CD4-positive, alpha-beta T cell treated with Interleukin-15 for 1 hour (primary cell): ENCODE data around the gene CCR5.
A peak's percentile ranks its signal among the peaks of the same experiment; 100 is the strongest.
"Not testable (repeated sequence)": the region's sequence is repeated elsewhere in the genome, so short reads cannot be mapped to it uniquely, and the experiment has no call there.

Experiments used
- DNase-seq: peaks from one replicate; pipeline ENCODE4 v3.0.0-alpha.2; 2020

CCR5 gene

DNA sequence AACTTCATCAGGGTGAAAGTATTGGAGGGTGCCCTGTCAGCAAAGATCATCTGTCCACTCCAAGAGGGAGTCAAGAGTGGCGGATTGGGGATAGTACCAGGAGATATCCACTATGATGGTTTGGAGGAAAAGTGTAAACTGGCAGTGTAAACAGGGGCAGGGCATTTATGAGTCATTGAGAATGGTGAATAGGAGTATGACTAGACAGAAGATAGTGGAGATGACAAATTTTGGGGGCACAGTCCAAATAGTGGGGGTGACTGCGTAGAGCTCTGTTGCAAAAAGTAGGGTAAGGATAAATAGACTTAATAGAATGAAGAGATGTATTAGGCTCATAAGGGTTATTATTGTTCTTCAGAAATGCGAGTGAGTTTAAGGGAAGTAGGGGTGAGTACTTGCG is 18.1 kb downstream of the CCR5 start:
- DNase-seq: not testable (repeated sequence)

DNA sequence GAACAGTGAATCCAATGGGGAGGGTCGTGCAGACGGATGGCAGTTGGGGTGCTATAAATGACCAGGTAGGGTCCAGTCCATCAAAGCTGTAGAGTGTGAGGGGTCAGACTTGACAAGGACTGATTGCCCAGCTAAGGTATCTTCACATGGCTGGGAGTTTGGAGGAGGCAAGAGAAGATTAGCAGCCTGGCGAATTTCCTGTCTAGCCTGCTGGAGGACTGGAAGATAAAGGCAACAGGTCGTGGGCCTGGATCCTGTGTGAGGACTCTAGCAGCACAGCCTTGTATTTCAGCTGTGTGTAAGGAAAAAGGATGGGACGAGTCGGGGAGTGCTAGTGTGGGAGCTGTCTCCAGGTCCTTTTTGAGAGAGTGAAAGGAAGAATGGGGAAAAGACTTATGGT is 18.6 kb downstream of the CCR5 start:
- no peak for DNase-seq

- DNase-seq: not testable (repeated sequence)
Measured at GRCh38 chr3:46391526-46391925, 20.8 kb downstream of the CCR5 start.

DNA sequence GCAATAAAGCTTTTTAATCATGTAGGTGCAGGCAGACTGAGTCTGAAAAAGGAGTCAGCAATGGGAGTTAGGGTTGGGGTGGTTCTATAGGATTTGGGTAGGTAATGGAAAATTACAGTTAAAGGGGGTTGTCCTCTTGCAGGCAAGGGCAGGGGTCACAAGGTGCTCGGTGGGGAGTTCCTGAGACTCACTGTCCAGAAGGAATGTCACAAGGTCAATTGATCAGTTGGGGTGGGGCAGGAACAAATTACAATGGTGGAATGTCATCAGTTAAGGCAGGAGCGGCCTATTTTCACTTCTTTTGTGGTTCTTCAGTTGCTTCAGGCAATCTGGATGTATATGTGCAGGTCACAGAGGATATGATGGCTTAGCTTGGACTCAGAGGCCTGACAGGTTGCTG is 22.3 kb downstream of the CCR5 start:
- no peak for DNase-seq

DNA sequence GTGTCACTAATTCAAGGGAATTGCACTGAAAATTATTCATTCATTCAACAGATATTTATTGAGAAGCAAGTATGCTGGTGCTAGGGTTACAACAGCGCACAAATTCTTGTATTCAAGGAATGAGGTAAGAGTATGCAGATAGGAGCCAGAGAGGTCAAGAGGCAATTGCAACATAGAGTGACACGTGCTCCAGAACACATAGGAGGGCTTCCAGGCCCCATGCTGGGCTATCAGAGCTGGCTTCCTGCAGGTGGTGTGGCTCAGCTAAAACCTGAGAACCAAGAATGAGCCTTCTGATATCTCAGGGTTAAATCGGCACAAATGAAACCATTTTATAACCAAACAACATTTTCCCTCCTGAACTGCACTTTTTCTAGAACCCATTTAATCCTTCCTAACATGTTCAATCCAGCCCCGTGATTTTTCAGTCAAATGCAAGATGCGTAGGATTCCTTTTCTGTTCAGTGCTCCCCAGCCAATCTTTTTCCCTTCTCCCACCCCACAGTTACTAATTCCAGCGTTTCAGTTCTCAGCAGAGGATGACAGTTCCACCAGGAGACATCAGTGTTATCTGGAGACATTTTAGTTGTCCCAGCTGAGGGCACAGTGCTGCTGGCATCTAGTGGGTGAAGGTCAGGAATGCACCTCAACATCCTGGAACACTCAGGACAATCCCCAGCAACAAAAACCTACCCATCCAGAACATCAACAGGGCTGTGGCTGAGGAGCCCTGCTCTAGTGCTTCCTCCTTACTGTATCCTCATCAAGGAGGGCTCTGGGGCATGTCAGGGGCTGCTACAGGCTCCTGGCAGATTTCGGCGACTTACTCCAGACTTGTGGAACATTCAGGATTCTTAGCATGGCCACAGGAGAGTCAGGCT is 23.0 kb downstream of the CCR5 start:
- no peak for DNase-seq

GRCh38 chr3:46395210-46395661 is 24.5 kb downstream of the CCR5 start:
- DNase-seq: no peak

- peak; percentile 44 for DNase-seq
Measured at GRCh38 chr3:46395766-46396530, 25.2 kb downstream of the CCR5 start.

DNA sequence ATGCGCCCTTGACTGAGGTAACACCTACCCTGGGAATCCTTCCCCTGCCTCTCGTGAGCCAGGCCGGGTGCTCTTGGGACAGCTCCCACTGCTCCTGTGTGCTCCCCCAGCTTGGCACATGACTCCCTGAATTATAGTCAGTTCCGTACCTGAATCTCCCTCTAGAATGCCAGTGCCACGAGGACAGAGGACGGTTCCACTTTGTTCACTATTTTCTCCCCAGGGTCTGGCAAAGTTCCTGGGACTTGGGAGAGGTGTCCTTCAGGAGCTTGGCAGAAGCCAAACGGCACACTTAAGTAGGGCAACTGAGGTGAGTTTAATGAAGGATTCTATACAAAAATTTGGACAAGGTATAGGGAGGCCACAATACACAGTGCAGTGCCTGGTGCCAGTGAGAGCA is 26.4 kb downstream of the CCR5 start:
- no peak for DNase-seq

GRCh38 chr3:46398186-46398955 is 27.6 kb downstream of the CCR5 start:
- DNase-seq: no peak

GRCh38 chr3:46399098-46399497 is 28.4 kb downstream of the CCR5 start:
- no peak for DNase-seq

DNA sequence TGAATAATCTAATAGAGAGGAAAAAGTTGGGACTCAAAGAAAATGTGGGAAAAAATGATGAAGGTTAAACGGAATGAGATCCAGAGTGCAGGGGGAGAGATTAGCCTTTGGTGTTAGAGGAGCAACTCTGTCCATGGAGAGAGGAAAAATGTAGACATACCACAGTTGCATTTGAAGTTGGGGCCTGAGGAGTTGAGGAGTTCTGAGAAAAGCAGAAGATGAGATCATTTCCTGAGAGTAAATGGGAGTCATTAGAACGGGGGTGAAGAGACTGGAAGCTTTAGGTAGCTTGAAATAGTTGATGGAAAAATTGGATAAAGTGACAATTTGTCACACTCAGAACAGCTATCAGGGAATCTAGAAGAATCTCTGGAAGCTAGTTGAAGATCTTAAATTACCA is 28.8 kb downstream of the CCR5 start:
- DNase-seq: no peak

DNA sequence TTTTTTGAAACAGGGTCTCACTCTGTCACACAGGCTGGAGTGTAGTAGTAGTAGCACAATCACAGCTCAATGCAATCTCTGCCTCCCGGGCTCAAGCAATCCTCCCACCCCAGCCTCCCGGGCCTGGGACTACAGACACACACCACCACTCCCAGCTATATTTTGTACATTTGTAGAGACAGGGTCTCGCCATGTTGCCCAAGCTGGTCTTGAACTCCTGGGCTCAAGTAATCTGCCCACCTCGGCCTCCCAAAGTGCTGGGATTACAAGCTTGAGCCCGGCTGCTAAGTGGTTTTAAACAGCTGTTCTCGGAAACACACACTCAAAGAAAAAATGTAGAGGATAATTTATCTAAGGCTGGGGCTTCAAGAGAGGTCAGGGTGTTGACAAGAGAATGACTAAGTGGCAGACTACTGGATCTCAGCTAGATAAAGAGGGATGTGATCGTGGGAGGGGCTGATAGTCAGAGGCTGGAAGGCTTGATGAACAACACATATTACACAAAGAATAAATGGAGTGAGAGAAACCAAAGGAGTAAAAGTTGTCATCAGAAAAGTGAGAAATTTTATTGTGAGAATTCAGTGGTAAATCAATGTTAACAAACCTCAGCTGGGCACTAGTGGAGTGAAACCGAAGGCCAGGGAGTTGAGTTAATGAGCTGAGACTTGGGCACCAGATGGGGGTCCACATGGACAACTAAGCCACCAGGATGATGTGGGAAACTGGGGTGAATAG is 29.4 kb downstream of the CCR5 start:
- no peak for DNase-seq

DNA sequence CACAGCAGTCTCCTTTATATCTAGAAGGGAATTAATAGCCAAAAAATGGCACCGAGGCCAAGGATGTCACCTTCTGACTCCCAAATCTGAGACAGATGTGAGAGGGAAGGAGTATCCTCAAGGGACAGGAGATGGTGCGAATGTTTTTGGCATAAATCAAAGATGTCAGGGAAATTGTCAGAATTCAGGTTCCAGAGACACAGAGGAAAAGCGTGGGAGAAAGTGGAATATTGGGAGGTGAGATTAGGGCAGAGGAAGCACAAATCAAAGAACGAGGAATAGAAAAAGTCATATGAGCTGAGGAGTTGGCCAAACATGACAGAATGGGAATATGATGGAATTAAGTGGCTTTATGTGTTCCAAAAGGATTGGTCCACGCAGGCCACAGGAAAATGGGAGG is 30.1 kb downstream of the CCR5 start:
- no peak for DNase-seq

GRCh38 chr3:46401579-46401978 is 30.8 kb downstream of the CCR5 start:
- DNase-seq: no peak

GRCh38 chr3:46402902-46403301 is 32.2 kb downstream of the CCR5 start:
- not testable (repeated sequence) for DNase-seq

DNA sequence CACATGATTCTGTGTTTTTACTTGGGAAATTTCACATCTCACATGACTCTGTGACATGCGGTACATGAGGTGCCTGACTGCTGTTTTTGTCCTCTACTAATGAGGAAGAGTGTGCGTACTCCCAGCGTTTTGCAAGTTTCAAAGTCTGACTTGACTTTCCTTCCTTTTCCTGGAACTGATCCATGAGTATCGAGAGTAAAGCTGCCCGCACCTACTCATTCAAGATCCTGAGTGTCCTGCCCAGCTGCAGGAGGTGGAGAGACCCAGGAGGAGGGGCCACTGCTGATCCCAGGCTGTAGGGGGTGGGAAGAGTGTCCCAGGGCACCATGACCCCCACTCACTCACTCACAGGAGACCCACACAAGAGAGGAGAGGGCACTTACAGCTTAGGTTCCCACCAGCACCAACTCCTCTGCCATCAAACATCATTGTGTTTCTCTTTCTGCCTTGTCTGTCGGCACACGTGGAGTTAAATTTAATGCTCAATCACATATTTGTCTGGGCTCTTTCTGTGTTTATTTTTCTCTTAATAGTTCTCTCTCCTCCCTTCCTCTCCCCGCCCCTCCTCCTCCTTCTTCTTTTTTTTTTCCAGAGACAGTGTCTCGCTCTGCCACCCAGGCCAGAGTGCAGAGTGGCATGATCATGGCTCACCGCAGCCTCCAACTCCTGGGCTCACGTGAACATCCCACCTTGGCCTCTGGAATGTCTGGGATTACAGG is 34.7 kb downstream of the CCR5 start:
- peak; percentile 41 for DNase-seq

GRCh38 chr3:46406443-46406787 is 35.7 kb downstream of the CCR5 start:
- peak; percentile 82 for DNase-seq

GRCh38 chr3:46406788-46407611 is 36.3 kb downstream of the CCR5 start, which contains the start of the genes CCR5AS and CCRL2:
TSS of gene CCR5AS (minus strand) at chr3:46407066.
TSS of gene CCRL2 (plus strand) at chr3:46407259. CDS start at chr3:46408080, 821 bp downstream.
- peak; percentile 80 for DNase-seq

GRCh38 chr3:46407970-46408369 is 37.2 kb downstream of the CCR5 start:
- DNase-seq: no peak

DNA sequence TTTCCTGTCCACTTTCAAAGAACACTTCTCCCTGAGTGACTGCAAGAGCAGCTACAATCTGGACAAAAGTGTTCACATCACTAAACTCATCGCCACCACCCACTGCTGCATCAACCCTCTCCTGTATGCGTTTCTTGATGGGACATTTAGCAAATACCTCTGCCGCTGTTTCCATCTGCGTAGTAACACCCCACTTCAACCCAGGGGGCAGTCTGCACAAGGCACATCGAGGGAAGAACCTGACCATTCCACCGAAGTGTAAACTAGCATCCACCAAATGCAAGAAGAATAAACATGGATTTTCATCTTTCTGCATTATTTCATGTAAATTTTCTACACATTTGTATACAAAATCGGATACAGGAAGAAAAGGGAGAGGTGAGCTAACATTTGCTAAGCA is 38.1 kb downstream of the CCR5 start:
- no peak for DNase-seq
